ENCODE results near the gene NAPA. TPM values are rescaled to one million over a fixed set of nuclear protein-coding genes. Genes with fewer than 3 reads are reported as not detected.

Gene NAPA
- total and polyA plus RNA-seq, 2 donors (not counting 1 experiment from before 2014, with no cell fraction given): 76.8 to 118 TPM

DNA sequence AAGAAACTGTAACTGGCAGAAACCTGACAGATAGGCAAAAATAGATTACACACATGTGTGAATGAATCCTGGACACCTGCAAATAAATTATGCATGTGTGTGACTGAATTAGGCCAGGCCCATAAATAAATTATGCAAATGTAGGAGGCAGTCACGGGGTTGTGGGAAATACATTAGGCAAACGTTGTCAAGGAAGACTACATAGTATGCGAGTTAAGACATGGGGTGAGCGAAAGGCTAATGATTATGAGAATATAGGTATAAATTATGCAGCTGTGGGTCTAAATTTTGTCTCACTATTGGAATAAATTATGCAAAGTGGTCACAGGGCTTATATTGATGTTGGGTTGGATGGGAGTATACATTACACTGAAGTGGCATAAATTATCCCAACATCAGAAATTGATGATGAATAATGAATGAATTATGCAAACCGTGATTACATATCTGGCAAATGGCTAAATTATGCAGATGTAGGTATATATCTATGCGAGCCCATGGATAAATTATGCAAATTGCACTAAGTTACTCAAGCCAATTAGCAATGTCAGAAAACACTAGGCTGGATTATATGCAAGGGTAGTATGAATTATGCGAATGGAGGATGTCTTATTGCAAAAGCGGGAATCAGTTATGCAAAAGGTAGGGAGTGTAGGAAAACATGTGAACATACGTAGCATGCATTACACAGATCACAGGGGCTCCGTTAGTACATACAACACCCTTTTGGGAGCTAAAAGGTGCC lies 50.0 kb downstream of the NAPA start:
- Histone ChIP-seq H3K27me3 (ENCODE audit: control insufficient read depth, insufficient read depth, low read length) (peaks cover 23% of the 10 kb centered on the region), H3K27ac (ENCODE audit: insufficient read depth, low read length) (no peak overlapping the region), H4K20me1 (ENCODE audit: control insufficient read depth, extremely low read depth, insufficient read depth, low read length) (no peaks in the 10 kb centered on the region), H2AFZ (ENCODE audit: low read length) (no peak overlapping the region), H3K4me3 (replicated peaks in 1 of 4; ENCODE audit: control extremely low read depth in 1 of 4, insufficient read depth in 1 of 4, low read depth in 3 of 4, low read length in 4 of 4) (no peak overlapping the region), H3K36me3 (ENCODE audit: control insufficient read depth, insufficient read depth, low read length) (no peaks in the 10 kb centered on the region), H3K4me1 (ENCODE audit: control insufficient read depth, extremely low read depth, insufficient read depth, low read length) (no peaks in the 10 kb centered on the region), H3K4me2 (ENCODE audit: extremely low read depth, insufficient read depth, low read length) (no peak overlapping the region), H3K9ac (ENCODE audit: insufficient read depth, low read length) (no peak overlapping the region), H3K79me2 (ENCODE audit: control insufficient read depth, insufficient read depth, low read length) (no peaks in the 10 kb centered on the region), H3K9me3 (ENCODE audit: control insufficient read depth, insufficient read depth, low read depth, low read length) (no peaks in the 10 kb centered on the region)
- no peak for DNase-seq (ENCODE audit: low read depth in 2 of 2)
- TF ChIP-seq, protein P1, sequence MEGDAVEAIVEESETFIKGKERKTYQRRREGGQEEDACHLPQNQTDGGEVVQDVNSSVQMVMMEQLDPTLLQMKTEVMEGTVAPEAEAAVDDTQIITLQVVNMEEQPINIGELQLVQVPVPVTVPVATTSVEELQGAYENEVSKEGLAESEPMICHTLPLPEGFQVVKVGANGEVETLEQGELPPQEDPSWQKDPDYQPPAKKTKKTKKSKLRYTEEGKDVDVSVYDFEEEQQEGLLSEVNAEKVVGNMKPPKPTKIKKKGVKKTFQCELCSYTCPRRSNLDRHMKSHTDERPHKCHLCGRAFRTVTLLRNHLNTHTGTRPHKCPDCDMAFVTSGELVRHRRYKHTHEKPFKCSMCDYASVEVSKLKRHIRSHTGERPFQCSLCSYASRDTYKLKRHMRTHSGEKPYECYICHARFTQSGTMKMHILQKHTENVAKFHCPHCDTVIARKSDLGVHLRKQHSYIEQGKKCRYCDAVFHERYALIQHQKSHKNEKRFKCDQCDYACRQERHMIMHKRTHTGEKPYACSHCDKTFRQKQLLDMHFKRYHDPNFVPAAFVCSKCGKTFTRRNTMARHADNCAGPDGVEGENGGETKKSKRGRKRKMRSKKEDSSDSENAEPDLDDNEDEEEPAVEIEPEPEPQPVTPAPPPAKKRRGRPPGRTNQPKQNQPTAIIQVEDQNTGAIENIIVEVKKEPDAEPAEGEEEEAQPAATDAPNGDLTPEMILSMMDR (conservative IDR thresholded peaks at IDR 0.05 in 1 of 2, IDR thresholded peaks at IDR 0.05 in 1 of 2; ENCODE audit: low read depth in 1 of 2, low read length in 2 of 2): no peak
- TF ChIP-seq EZH2 (IDR thresholded peaks at IDR 0.05; ENCODE audit: low read length, missing control alignments): no peak

DNA sequence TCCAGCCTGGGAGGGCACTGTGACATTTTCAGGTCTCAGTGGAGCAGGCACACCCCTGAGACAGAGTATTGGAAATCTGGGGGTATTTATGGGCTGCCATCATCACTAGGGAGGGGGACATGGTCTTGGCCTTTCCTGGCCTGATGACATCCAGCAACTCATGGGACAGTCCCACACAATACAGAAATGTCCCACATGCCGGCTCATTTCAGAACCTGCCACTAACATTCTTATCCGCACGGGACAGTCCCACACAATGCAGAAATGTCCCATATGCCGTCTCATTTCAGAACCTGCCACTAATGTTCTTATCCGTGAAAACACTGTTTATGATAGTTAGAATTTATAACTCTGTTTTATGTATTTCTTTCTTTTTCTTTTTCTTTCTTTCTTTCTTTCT lies 53.0 kb downstream of the NAPA start:
- H3K79me2 ChIP-seq (ENCODE audit: control insufficient read depth, insufficient read depth, low read length): no peaks in the 10 kb centered on the region
- H3K4me1 ChIP-seq (ENCODE audit: control insufficient read depth, extremely low read depth, insufficient read depth, low read length): no peaks in the 10 kb centered on the region
- H3K4me2 ChIP-seq (ENCODE audit: extremely low read depth, insufficient read depth, low read length): no peak overlapping the region
- H4K20me1 ChIP-seq (ENCODE audit: control insufficient read depth, extremely low read depth, insufficient read depth, low read length): no peaks in the 10 kb centered on the region
- H3K9me3 ChIP-seq (ENCODE audit: control insufficient read depth, insufficient read depth, low read depth, low read length): no peaks in the 10 kb centered on the region
- H3K27ac ChIP-seq (ENCODE audit: insufficient read depth, low read length): no peak overlapping the region
- H3K9ac ChIP-seq (ENCODE audit: insufficient read depth, low read length): no peak overlapping the region
- H3K27me3 ChIP-seq (ENCODE audit: control insufficient read depth, insufficient read depth, low read length): peaks cover 32% of the 10 kb centered on the region
- no peak for TF ChIP-seq EZH2 (IDR thresholded peaks at IDR 0.05; ENCODE audit: low read length, missing control alignments)
- TF ChIP-seq, protein P1 (conservative IDR thresholded peaks at IDR 0.05 in 1 of 2, IDR thresholded peaks at IDR 0.05 in 1 of 2; ENCODE audit: low read depth in 1 of 2, low read length in 2 of 2): no peak
- DNase-seq (ENCODE audit: low read depth in 2 of 2): no peak
- no peaks in the 10 kb centered on the region for H3K36me3 ChIP-seq (ENCODE audit: control insufficient read depth, insufficient read depth, low read length)
- H3K4me3 ChIP-seq (replicated peaks in 1 of 4; ENCODE audit: control extremely low read depth in 1 of 4, insufficient read depth in 1 of 4, low read depth in 3 of 4, low read length in 4 of 4): no peak overlapping the region
- H2AFZ ChIP-seq (ENCODE audit: low read length): no peak overlapping the region

DNA sequence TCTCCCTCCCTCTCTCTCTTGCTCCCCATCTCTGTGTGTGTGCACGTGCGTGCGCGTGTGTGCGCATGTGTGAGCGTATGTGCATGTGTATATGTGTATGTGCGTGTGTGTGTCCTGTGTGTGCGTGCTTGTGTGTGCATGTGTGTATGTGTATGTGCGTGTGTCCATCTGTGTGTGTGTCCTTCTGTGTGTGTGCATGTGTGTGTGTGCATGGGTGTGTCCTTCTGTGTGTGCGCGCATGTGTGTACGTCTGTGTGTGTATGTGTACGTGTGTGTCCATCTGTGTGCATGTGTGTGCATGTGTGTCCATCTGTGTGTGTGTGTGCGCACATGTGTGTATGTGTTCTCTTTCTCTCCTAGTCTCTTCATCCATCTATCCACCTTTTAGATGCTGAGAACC lies 55.4 kb downstream of the NAPA start:
- no peak overlapping the region for H3K27ac ChIP-seq (ENCODE audit: insufficient read depth, low read length)
- H4K20me1 ChIP-seq (ENCODE audit: control insufficient read depth, extremely low read depth, insufficient read depth, low read length): no peaks in the 10 kb centered on the region
- no peak overlapping the region for H3K4me2 ChIP-seq (ENCODE audit: extremely low read depth, insufficient read depth, low read length)
- H3K27me3 ChIP-seq (ENCODE audit: control insufficient read depth, insufficient read depth, low read length): peaks cover 46% of the 10 kb centered on the region
- H3K4me1 ChIP-seq (ENCODE audit: control insufficient read depth, extremely low read depth, insufficient read depth, low read length): no peaks in the 10 kb centered on the region
- H3K36me3 ChIP-seq (ENCODE audit: control insufficient read depth, insufficient read depth, low read length): no peaks in the 10 kb centered on the region
- H2AFZ ChIP-seq (ENCODE audit: low read length): no peak overlapping the region
- TF ChIP-seq, protein P1 (conservative IDR thresholded peaks at IDR 0.05 in 1 of 2, IDR thresholded peaks at IDR 0.05 in 1 of 2; ENCODE audit: low read depth in 1 of 2, low read length in 2 of 2): no peak
- TF ChIP-seq EZH2 (IDR thresholded peaks at IDR 0.05; ENCODE audit: low read length, missing control alignments): no peak
- no peak overlapping the region for H3K4me3 ChIP-seq (replicated peaks in 1 of 4; ENCODE audit: control extremely low read depth in 1 of 4, insufficient read depth in 1 of 4, low read depth in 3 of 4, low read length in 4 of 4)
- no peak overlapping the region for H3K9ac ChIP-seq (ENCODE audit: insufficient read depth, low read length)
- DNase-seq (ENCODE audit: low read depth in 2 of 2): no peak
- no peaks in the 10 kb centered on the region for H3K79me2 ChIP-seq (ENCODE audit: control insufficient read depth, insufficient read depth, low read length)
- no peaks in the 10 kb centered on the region for H3K9me3 ChIP-seq (ENCODE audit: control insufficient read depth, insufficient read depth, low read depth, low read length)
